H4 (cell line): Measurements from ENCODE around the gene IFRD1. TPM values are rescaled to one million over a fixed set of nuclear protein-coding genes. Genes with fewer than 3 reads are reported as not detected.
A peak's percentile ranks its signal among the peaks of the same experiment; 100 is the strongest.

Experiments
- DNase-seq: peaks from one replicate; pipeline ENCODE4 v3.0.0-alpha.2; 2015; ENCODE audit warnings: low spot score
- total RNA-seq: library from RNA; depleted of rRNA; stranded (reverse); fragments of >200 nt; shearing (Covaris generic); gene quantifications from 2 replicates; pipeline ENCODE4 v1.2.3, GENCODE V29; 2014; rRNA removed

The IFRD1 gene, protein sequence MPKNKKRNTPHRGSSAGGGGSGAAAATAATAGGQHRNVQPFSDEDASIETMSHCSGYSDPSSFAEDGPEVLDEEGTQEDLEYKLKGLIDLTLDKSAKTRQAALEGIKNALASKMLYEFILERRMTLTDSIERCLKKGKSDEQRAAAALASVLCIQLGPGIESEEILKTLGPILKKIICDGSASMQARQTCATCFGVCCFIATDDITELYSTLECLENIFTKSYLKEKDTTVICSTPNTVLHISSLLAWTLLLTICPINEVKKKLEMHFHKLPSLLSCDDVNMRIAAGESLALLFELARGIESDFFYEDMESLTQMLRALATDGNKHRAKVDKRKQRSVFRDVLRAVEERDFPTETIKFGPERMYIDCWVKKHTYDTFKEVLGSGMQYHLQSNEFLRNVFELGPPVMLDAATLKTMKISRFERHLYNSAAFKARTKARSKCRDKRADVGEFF
- 100 and 107 TPM in 2 replicates for total RNA-seq

DNA sequence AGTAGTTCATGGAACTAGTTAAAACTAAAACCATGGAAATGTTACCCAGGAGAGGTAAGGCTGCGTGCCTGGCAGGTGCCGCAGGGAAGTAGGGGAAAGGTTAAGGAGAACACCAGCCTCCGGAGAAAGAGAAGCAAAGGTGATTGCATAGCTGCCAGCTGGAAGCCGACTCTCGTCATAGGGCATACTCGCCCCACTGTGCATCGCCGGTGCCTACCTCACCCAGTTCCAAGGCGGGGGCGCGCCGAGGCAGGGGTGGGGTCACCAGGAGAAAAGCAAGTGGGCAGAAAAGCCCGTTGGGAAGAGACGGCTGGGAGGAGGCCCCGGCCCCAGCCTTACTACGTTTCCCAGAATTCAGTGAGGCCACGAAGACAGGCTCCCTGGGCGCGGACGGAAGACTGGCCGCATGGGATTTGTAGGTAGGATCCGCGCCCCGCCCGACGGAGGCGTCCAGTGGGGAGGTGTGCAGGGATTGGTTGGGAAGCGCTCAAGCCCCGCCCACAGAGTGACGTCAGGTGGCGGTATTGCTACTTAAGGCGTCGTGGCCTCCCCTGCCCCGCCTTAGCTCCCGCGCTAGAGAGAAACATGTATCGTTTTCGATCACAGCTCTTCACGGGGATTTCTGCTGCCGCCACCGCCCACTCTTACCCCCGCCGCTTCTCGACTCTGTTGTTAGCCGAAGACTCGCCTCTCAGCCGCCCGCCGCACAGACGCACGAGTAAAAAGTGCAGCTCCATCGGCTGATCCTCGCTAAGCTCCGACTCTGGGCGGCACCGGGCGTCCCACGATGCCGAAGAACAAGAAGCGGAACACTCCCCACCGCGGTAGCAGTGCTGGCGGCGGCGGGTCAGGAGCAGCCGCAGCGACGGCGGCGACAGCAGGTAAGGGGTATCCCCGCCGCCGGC lies at the start of gene IFRD1:
Gene IFRD1, plus strand, starts transcription at position 559 of the 905 bp plus-strand sequence. Its CDS starts 229 bp downstream, at position 788.
- DNase-seq = peak; percentile 99

GRCh38 chr7:112404321-112404720 lies 45.9 kb upstream of the IFRD1 start:
- DNase-seq = no peak

- DNase-seq = no peak
Measured at GRCh38 chr7:112405286-112405685, 45.0 kb upstream of the IFRD1 start.

DNA sequence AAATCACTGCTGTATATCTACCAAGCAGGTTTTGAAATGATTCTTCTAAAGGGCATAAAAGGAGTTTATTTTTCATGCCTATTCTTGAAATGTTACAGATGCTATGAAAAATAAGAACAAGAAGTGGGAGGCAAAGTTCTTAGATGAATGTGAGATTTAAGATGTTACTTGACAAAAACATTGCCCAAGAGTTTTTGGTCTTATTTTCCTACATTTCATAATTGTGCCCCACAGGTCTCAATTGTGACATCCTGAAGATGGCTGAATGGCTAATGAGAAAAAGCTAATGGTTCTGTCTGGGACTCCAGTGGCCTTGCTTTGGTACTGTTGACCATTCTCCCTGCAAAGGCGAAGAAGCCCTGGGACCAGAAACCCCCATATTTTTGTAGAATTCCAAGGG lies 43.0 kb upstream of the IFRD1 start:
- DNase-seq = no peak

GRCh38 chr7:112410092-112410491 lies 40.2 kb upstream of the IFRD1 start:
- DNase-seq = no peak

DNA sequence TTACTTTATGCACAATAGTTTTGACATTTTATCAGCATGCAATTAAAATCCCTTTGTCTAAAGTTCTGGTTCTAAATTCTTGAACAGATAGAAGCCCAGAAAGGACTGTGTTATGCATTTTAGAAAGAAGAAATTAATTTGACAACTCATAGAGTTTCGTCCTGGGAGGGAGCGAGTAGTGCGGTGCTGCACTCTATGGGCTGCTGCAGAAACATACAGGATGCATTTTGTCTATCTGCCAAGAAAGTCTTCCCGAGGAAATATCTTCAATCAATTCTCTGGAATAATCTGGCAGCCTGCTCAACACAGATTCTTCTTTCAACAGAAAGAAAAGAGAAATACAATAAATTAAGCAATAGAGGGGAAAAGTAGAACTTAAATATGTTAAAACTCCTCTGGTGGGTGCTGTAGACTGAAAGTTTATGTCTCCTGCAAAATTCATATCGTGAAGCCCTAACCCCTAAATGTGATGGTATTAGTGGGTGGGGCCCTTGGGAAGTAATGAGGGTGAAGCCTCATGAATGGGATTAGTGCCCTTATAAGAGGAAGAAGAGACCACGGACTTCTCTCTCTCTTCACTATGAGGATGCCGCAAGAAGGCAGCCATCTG lies 39.0 kb upstream of the IFRD1 start:
- no peak for DNase-seq

GRCh38 chr7:112414855-112415490 lies 35.3 kb upstream of the IFRD1 start:
- DNase-seq = peak; percentile 54

GRCh38 chr7:112416127-112416526 lies 34.1 kb upstream of the IFRD1 start:
- no peak for DNase-seq

DNA sequence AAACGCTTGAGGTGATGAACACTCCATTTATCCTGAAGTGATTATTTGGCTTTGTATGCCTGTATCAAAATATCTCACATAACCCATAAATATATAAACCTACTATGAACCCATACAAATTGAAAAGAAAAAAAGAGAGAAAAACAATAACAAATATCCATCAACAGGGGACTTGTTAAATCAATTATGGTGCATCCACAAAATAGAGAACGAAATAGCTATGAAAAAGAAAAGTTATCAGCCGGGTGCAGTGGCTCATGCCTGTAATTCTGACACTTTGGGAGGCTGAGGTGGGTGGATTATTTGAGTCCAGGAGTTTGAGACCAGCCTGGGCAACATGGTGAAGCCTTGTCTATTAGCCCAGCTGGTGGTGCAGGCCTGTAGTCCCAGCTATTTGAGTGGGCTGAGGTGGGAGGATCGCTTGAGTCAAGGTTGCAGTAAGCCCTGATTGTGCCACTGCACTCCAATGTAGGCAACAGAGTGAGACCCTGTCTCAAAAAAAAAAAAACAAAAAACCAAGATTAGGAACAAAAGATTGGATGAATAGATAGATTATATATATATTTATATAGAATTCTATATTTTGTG lies 30.6 kb upstream of the IFRD1 start:
- no peak for DNase-seq

DNA sequence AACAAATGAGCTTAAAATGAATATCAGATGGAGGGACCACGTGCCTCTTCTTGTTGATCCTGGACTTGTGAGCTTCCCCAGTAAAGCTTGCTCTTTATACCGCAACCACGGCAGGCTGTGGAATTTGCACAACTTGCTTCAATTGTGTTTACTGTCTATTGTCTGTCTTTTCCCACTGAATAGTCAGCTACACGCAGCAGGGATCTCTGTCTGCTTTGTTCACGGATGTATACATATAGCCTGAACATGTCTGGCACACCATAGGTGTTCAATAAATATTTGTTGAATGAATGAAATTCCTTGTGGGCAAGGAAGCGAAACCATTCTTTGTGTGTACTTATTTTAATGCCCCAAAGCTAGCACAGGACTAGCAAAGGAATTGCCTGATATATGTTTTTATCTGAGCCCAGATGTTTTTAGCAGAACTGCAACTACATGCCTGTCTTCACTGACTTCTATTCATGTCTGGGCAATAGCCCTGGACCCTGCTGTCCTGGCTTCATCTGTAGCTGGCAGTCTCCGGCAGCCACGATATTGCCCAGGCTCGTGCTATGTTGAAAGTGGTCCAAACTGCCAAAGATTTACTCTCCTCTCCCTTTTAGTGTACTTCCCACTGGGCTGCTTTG lies 29.9 kb upstream of the IFRD1 start:
- DNase-seq = peak; percentile 36

DNA sequence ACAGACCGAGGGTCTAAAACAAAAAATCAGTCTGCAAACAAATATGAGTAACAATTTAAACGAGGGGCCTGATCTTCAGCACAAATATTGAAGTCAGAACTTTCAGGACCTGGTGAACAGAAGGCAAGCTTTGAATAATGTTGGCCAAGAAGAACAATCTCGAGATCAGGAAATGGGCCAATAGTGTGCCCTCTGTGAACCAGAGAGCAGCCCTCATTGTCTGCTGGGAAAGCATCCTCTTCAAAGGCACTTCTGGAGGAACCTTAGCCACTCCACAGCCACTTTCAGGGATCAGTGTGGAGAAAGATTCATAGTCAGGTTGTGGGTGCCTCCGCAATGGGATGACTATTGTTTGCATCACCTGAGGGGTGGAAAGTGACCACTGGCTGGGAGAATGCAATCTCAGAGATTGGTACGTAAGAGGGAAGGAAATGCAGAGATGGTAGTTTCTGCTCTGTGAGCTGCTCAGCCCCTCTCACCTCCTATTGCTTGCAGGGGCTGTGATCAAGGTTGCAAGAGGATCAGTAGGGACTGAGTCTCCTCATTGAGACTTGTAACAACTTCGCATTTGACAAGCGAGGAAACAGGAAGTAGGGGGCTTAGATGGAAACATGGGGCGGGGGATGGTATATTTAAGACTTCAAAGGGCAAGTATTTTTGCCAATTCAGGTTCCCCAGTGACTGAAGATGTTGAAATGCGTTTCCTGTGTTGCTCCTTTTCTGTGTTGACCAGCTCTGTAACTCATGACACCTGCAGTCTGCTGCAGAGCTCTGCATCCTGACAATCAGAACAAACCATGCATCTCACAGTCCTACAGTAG lies 28.4 kb upstream of the IFRD1 start:
- DNase-seq = no peak

GRCh38 chr7:112422842-112423496 lies 27.3 kb upstream of the IFRD1 start:
- peak; percentile 89 for DNase-seq

DNA sequence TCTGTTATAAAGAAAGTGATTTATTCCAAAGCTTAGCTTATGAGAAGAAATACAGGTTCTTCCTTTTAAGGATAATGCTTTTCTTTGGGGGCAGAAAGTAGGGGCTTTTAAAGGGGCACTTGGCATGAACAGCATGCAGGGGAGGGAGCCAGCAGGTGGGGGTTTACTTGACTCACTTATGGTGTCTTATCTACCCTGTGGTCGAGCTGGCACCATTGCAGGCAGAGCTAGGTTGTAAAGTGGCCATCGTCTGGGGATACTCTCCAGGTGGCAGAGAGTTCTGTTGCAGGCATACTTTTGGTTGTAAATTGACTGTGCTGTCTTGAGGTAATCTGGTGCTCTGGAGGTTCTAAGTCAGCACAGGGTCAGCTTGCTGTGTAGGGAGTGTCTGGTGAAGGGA lies 26.3 kb upstream of the IFRD1 start:
- no peak for DNase-seq

DNA sequence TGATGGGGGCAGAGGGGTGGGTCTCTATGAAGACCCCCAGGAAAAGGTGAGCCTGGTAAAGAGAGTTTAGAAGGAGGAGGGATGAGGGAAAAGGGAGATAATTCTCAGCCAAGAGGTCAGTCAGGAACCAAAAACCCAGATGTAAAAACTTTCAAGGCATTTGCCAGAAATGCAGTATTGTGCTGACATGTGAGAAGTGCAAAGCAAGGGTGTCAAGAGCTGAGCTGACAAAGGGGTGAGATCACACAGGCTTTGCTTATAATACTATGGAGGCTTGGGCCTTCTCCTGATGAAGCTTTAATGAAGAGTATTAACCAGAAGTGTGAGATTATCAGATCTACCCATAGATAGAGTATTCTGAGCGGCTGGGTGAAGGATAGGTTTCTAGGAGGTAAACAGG lies 22.3 kb upstream of the IFRD1 start:
- no peak for DNase-seq

- no peak for DNase-seq
Measured at GRCh38 chr7:112428715-112429114, 21.5 kb upstream of the IFRD1 start.

DNA sequence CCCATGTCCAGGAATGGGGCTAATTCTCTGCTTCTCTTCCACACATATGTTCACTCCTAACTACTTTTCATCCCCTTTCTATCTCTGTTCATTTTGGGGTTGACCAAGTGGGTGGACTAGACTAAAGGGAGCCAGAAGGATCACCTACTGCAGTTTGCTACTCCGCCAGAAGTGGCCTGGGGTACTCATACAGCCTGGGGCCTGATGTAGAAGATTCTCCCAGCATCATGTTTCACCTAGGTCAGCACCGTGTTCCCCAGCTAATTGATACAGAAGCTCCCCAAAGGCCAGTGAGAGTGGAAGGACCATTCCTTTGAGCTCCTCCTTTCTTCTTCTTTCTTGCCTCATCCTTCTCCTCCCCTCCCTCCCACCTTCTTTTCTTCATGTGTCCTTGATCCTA lies 19.6 kb upstream of the IFRD1 start:
- DNase-seq = no peak

DNA sequence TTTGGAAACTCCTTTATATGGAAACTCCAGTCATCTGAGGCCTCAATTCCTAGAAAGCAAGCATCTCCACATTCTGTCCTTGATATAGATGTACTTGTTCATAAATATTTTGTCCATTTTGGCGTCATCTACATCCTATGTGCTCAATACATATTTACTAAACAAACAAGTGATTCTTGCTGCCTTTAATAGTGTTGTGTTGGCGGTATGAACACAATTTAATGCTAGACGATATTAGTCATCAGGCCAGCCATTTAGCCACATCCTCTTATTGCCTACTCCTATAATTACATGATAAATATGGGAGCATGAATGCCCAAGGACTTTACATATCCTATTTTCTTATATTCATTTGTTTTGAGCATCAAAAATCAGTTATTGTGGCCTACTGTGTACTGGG lies 18.5 kb upstream of the IFRD1 start:
- DNase-seq = no peak

GRCh38 chr7:112433289-112433688 lies 17.0 kb upstream of the IFRD1 start:
- no peak for DNase-seq

GRCh38 chr7:112437072-112437471 lies 13.2 kb upstream of the IFRD1 start:
- no peak for DNase-seq
